ENCODE measurements around the gene USP5. TPM values are rescaled to one million over a fixed set of nuclear protein-coding genes. Genes with fewer than 3 reads are reported as not detected.
"Not testable (repeated sequence)": the region's sequence is repeated elsewhere in the genome, so short reads cannot be mapped to it uniquely, and the experiment has no call there.

The USP5 gene
- polyA plus RNA-seq, 1 donor from 2014 or later: 130 TPM

- H3K4me3 ChIP-seq (ENCODE audit: low read length): peak overlapping the region; percentile 67
- no peaks in the 10 kb centered on the region for H3K36me3 ChIP-seq (ENCODE audit: insufficient read depth, low read length)
- no peaks in the 10 kb centered on the region for H3K9me3 ChIP-seq (ENCODE audit: low read length)
- H3K9me2 ChIP-seq (ENCODE audit: insufficient read depth, low read length): no peaks in the 10 kb centered on the region
- H3K27ac ChIP-seq (ENCODE audit: low read length): peak overlapping the region; percentile 56
- no peaks in the 10 kb centered on the region for H3K27me3 ChIP-seq (ENCODE audit: insufficient read depth, low read depth, low read length)
- no peaks in the 10 kb centered on the region for H3F3A ChIP-seq (ENCODE audit: insufficient read depth, low read length, poor library complexity, severe bottlenecking)
- H3K79me2 ChIP-seq (replicated peaks; ENCODE audit: insufficient read depth, low read length): no peaks in the 10 kb centered on the region
- peak; percentile 68 for TF ChIP-seq RAD21 (conservative IDR thresholded peaks at IDR 0.05)
- TF ChIP-seq POLR2AphosphoS5 (IDR thresholded peaks at IDR 0.05): peak; percentile 74
- no peak for TF ChIP-seq EZH2 (IDR thresholded peaks at IDR 0.05; ENCODE audit: borderline replicate concordance, insufficient read depth, low read length, poor library complexity, severe bottlenecking)
- no peak for TF ChIP-seq REST (IDR thresholded peaks at IDR 0.05; ENCODE audit: borderline replicate concordance)
- peak; percentile 60 for TF ChIP-seq EP300 (conservative IDR thresholded peaks at IDR 0.05; ENCODE audit: poor library complexity, severe bottlenecking)
- peak; percentile 77 for TF ChIP-seq SMC3 (conservative IDR thresholded peaks at IDR 0.05; ENCODE audit: poor library complexity)
- TF ChIP-seq MXI1 (conservative IDR thresholded peaks at IDR 0.05; ENCODE audit: poor library complexity, severe bottlenecking): peak; percentile 58
- TF ChIP-seq CTCF (IDR thresholded peaks at IDR 0.05; ENCODE audit: poor library complexity, severe bottlenecking): peak; percentile 97
- no peak overlapping the region for H2AFZ ChIP-seq (ENCODE audit: low read depth, low read length)
- H3K9ac ChIP-seq (ENCODE audit: low read length): peak overlapping the region; percentile 64
- H4K20me1 ChIP-seq (ENCODE audit: insufficient read depth): no peaks in the 10 kb centered on the region
- H3K4me2 ChIP-seq (ENCODE audit: low read length): peak overlapping the region; percentile 52
These were observed 39.1 kb downstream of the USP5 start for GRCh38 chr12:6890789-6891645.

DNA sequence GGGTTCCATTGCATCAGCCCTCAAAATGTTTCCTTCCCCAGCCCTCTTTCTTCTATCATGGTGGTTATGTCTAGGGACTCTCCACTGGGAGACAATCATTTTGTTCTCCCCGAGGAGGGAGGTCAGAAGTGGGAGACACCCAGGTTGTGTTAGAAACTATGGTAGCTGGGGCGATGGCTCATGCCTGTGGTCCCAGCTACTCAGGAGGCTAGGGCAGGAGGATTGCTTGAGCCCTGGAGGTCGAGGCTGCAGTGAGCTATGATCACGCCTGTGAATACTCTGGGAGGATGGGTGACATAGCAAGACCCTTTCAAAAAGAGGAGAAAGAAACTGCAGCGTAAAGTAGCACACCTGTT is 39.7 kb downstream of the USP5 start:
- Histone ChIP-seq H3K79me2 (replicated peaks; ENCODE audit: insufficient read depth, low read length) (no peaks in the 10 kb centered on the region), H3K36me3 (ENCODE audit: insufficient read depth, low read length) (no peaks in the 10 kb centered on the region), H3K27ac (ENCODE audit: low read length) (peak overlapping the region; percentile 56), H2AFZ (ENCODE audit: low read depth, low read length) (no peak overlapping the region), H3K27me3 (ENCODE audit: insufficient read depth, low read depth, low read length) (no peaks in the 10 kb centered on the region), H3K9me3 (ENCODE audit: low read length) (no peaks in the 10 kb centered on the region), H3K4me2 (ENCODE audit: low read length) (no peak overlapping the region), H3K9ac (ENCODE audit: low read length) (peak overlapping the region; percentile 64), H3F3A (ENCODE audit: insufficient read depth, low read length, poor library complexity, severe bottlenecking) (no peaks in the 10 kb centered on the region), H3K9me2 (ENCODE audit: insufficient read depth, low read length) (no peaks in the 10 kb centered on the region), H3K4me3 (ENCODE audit: low read length) (peak overlapping the region; percentile 67), H4K20me1 (ENCODE audit: insufficient read depth) (no peaks in the 10 kb centered on the region)
- TF ChIP-seq CTCF (IDR thresholded peaks at IDR 0.05; ENCODE audit: poor library complexity, severe bottlenecking) (no peak), POLR2AphosphoS5 (IDR thresholded peaks at IDR 0.05) (no peak), SMC3 (conservative IDR thresholded peaks at IDR 0.05; ENCODE audit: poor library complexity) (no peak), EZH2 (IDR thresholded peaks at IDR 0.05; ENCODE audit: borderline replicate concordance, insufficient read depth, low read length, poor library complexity, severe bottlenecking) (no peak), REST (IDR thresholded peaks at IDR 0.05; ENCODE audit: borderline replicate concordance) (no peak), RAD21 (conservative IDR thresholded peaks at IDR 0.05) (no peak), MXI1 (conservative IDR thresholded peaks at IDR 0.05; ENCODE audit: poor library complexity, severe bottlenecking) (no peak), TAF1 (IDR thresholded peaks at IDR 0.05; ENCODE audit: low read depth) (no peak), EP300 (conservative IDR thresholded peaks at IDR 0.05; ENCODE audit: poor library complexity, severe bottlenecking) (no peak)

- H3K4me3 ChIP-seq (ENCODE audit: low read length); H3K9ac ChIP-seq (ENCODE audit: low read length); H4K20me1 ChIP-seq (ENCODE audit: insufficient read depth); H3K36me3 ChIP-seq (ENCODE audit: insufficient read depth, low read length); H3K79me2 ChIP-seq (replicated peaks; ENCODE audit: insufficient read depth, low read length); H3K9me3 ChIP-seq (ENCODE audit: low read length); H3K9me2 ChIP-seq (ENCODE audit: insufficient read depth, low read length); H3F3A ChIP-seq (ENCODE audit: insufficient read depth, low read length, poor library complexity, severe bottlenecking); H2AFZ ChIP-seq (ENCODE audit: low read depth, low read length); H3K27ac ChIP-seq (ENCODE audit: low read length); H3K4me2 ChIP-seq (ENCODE audit: low read length); H3K27me3 ChIP-seq (ENCODE audit: insufficient read depth, low read depth, low read length): not testable (repeated sequence)
These were observed 40.7 kb downstream of the USP5 start for GRCh38 chr12:6892683-6893082.
